ENCODE measurements around the gene SPINK1. TPM values are rescaled to one million over a fixed set of nuclear protein-coding genes. Genes with fewer than 3 reads are reported as not detected.

The SPINK1 gene
- total and polyA plus RNA-seq, 2 donors from 2014 or later, result 2.2 to 234 TPM

DNA sequence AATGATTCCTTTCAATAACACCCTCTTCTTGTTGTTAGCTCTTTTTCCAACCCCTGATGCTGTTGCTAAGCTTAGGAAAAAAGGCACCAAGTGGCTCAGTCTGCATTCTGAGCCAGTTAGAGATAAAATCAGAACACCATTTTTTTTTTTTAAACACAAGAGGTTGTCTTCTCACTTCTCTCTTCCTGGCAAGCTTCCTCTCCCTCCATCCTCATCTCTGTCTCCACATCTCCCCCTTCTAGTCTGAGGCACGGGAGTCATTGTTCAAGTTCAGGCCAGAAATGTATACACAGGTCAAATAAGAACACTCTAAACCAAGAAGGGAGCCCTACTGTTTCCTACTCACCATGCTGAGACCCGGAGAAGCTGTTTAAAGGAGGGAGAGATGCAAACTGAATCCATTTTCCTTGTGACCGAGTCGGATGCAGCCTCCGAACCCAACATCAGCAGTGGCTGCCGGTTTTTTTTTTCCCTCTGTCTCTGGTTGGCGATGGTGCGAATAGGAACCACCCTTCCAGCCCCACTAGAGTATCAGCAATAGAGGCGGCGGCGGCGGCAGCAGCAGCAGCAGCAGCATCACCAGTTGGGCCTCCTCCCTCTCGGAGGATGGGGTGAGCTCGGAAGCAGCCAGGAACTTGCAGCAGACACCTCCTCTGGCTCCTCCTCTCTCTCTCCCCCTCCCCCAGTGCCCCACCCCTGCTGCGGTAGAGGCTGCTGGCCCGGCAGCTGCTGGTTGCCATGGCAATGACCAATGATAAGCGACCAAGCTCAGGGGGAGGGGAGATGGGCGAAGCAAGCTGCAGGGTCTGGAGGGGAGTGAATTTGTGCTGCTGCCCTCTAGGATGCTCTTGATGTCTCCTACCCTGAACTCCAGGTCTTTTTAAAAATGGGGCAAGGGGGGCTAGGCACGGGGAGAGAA, 49.1 kb downstream of the SPINK1 start, which contains the start of gene JAKMIP2:
Gene JAKMIP2, minus strand, starts transcription at position 619 of the 919 bp plus-strand sequence. CDS start 110,922 bp downstream, outside the sequence.
- intact Hi-C loops (cut with DNase I), result no loop called here
- DNase-seq (peak; percentile 86 to 97 (median 95)), FAIRE-seq (no peak)
- Histone ChIP-seq H3K4me1 (ENCODE audit: control insufficient read depth in 2 of 3, insufficient read depth in 2 of 3, low read depth in 1 of 3, low read length in 3 of 3) (no peaks in the 10 kb centered on the region), H3K27me3 (ENCODE audit: control insufficient read depth, insufficient read depth, low read length) (no peaks in the 10 kb centered on the region), H3K4me3 (ENCODE audit: low read length in 3 of 3) (peak within 1 kb of the TSS in 1 of 3 donors; percentile 54), H3K9me3 (ENCODE audit: control insufficient read depth in 2 of 3, insufficient read depth in 1 of 3, low read length in 3 of 3) (no peaks in the 10 kb centered on the region), H3K27ac (ENCODE audit: low read depth in 2 of 2, low read length in 2 of 2) (no peak within 1 kb of the TSS), H3K9ac (ENCODE audit: low read length in 3 of 3) (peak within 1 kb of the TSS in 1 of 3 donors; percentile 61), H3K36me3 (ENCODE audit: control insufficient read depth in 2 of 3, insufficient read depth in 3 of 3, low read length in 3 of 3) (no peaks in the 10 kb centered on the region)
- TF ChIP-seq CTCF (IDR thresholded peaks at IDR 0.05; ENCODE audit: borderline replicate concordance, extremely low read depth, insufficient read depth), result no peak

DNA sequence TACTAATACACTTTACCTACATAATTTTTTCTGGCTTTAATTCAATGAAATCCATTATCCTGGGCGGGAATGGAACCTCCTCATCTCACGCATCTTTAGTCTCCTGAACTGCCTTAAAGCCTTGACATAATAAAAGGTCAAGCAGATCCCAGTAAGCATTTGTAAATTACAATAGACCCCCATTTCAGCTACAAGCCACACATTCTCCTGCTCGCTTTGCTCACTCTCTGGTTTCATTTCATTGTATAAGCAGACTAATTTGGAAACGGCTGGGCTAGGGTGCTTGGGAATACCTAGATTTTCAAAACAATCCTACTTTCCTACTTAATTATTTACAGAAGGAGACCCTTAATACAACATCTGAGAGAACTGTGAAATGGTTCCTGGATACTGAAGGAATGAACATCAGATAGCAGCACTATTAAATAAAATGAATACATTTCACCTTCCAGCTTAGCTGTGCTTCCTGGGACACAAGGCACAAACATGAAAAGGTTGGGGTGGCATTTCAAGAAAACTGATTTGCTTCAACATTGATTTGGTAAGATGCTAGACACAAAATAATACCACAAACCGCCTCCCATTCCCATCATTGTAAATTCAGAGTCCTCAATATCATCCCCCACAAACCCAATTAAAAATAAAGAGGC, 50.4 kb downstream of the SPINK1 start:
- Histone ChIP-seq H3K36me3 (ENCODE audit: control insufficient read depth in 2 of 3, insufficient read depth in 3 of 3, low read length in 3 of 3) (no peaks in the 10 kb centered on the region), H3K4me3 (ENCODE audit: low read length in 3 of 3) (no peak overlapping the region), H3K9me3 (ENCODE audit: control insufficient read depth in 2 of 3, insufficient read depth in 1 of 3, low read length in 3 of 3) (no peaks in the 10 kb centered on the region), H3K27ac (ENCODE audit: low read depth in 2 of 2, low read length in 2 of 2) (no peak overlapping the region), H3K4me1 (ENCODE audit: control insufficient read depth in 2 of 3, insufficient read depth in 2 of 3, low read depth in 1 of 3, low read length in 3 of 3) (no peaks in the 10 kb centered on the region), H3K9ac (ENCODE audit: low read length in 3 of 3) (no peak overlapping the region), H3K27me3 (ENCODE audit: control insufficient read depth, insufficient read depth, low read length) (no peaks in the 10 kb centered on the region)
- DNase-seq, result no peak
- intact Hi-C loops (cut with DNase I), result no loop called here
- no peak for TF ChIP-seq CTCF (IDR thresholded peaks at IDR 0.05; ENCODE audit: borderline replicate concordance, extremely low read depth, insufficient read depth)
- no peak for FAIRE-seq

- FAIRE-seq (no peak), DNase-seq (no peak)
- no peaks in the 10 kb centered on the region for H3K36me3 ChIP-seq (ENCODE audit: control insufficient read depth in 2 of 3, insufficient read depth in 3 of 3, low read length in 3 of 3)
- no peak overlapping the region for H3K4me3 ChIP-seq (ENCODE audit: low read length in 3 of 3)
- no peaks in the 10 kb centered on the region for H3K27me3 ChIP-seq (ENCODE audit: control insufficient read depth, insufficient read depth, low read length)
- no peak overlapping the region for H3K9ac ChIP-seq (ENCODE audit: low read length in 3 of 3)
- H3K4me1 ChIP-seq (ENCODE audit: control insufficient read depth in 2 of 3, insufficient read depth in 2 of 3, low read depth in 1 of 3, low read length in 3 of 3), result no peaks in the 10 kb centered on the region
- H3K27ac ChIP-seq (ENCODE audit: low read depth in 2 of 2, low read length in 2 of 2), result no peak overlapping the region
- intact Hi-C loops (cut with DNase I), result no loop called here
- no peak for TF ChIP-seq CTCF (IDR thresholded peaks at IDR 0.05; ENCODE audit: borderline replicate concordance, extremely low read depth, insufficient read depth)
- H3K9me3 ChIP-seq (ENCODE audit: control insufficient read depth in 2 of 3, insufficient read depth in 1 of 3, low read length in 3 of 3), result no peaks in the 10 kb centered on the region
Measured at GRCh38 chr5:147779694-147780093, 51.8 kb downstream of the SPINK1 start.

Measured in kidney (tissue), 14 donors.